NCI-H526 treated with DMSO at 0.1 percent for 48 hours (cell line): ENCODE measurements around the gene JAZF1.

Experiments
- DNase-seq: peaks from one replicate; lab custom pipeline; 2025; lab: John Stamatoyannopoulos, UW

JAZF1 gene

GRCh38 chr7:28106321-28106829 lies 74.2 kb downstream of the JAZF1 start:
- no peak for DNase-seq

GRCh38 chr7:28105234-28105633 lies 75.4 kb downstream of the JAZF1 start:
- no peak for DNase-seq

GRCh38 chr7:28104811-28105210 lies 75.8 kb downstream of the JAZF1 start:
- no peak for DNase-seq

GRCh38 chr7:28104041-28104541 lies 76.5 kb downstream of the JAZF1 start:
- DNase-seq, result no peak

- DNase-seq, result no peak
Measured at GRCh38 chr7:28102797-28103196, 77.8 kb downstream of the JAZF1 start.

GRCh38 chr7:28096713-28097112 lies 83.9 kb downstream of the JAZF1 start:
- DNase-seq, result peak; percentile 16

GRCh38 chr7:28095231-28095630 lies 85.4 kb downstream of the JAZF1 start:
- DNase-seq, result no peak

GRCh38 chr7:28093623-28094232 lies 86.9 kb downstream of the JAZF1 start:
- DNase-seq, result peak; percentile 31

- no peak for DNase-seq
Measured at GRCh38 chr7:28091190-28091589, 89.4 kb downstream of the JAZF1 start.

- no peak for DNase-seq
Measured at GRCh38 chr7:28088901-28089714, 91.5 kb downstream of the JAZF1 start.

GRCh38 chr7:28088032-28088431 lies 92.6 kb downstream of the JAZF1 start:
- DNase-seq, result no peak

- no peak for DNase-seq
Measured at GRCh38 chr7:28086198-28086597, 94.4 kb downstream of the JAZF1 start.

- no peak for DNase-seq
Measured at GRCh38 chr7:28083998-28084985, 96.3 kb downstream of the JAZF1 start.

GRCh38 chr7:28083164-28083997 lies 97.2 kb downstream of the JAZF1 start:
- DNase-seq, result no peak

- no peak for DNase-seq
Measured at GRCh38 chr7:28082071-28082470, 98.5 kb downstream of the JAZF1 start.

GRCh38 chr7:28081016-28081415 lies 99.6 kb downstream of the JAZF1 start:
- no peak for DNase-seq

- no peak for DNase-seq
Measured at GRCh38 chr7:28078036-28078901, 102.3 kb downstream of the JAZF1 start.

- no peak for DNase-seq
Measured at GRCh38 chr7:28077616-28078015, 103.0 kb downstream of the JAZF1 start.

- DNase-seq, result no peak
Measured at GRCh38 chr7:28076423-28077200, 104.0 kb downstream of the JAZF1 start.
